A673 (cell line): ENCODE results near the gene FNBP1. TPM values are rescaled to one million over a fixed set of nuclear protein-coding genes. Genes with fewer than 3 reads are reported as not detected.

ENCODE experiments used
- BruUV-seq: library from RNA; stranded (reverse); fragments of 400-500 nt; replicated peaks from 2 replicates; lab custom pipeline; 2021; lab: Mats Ljungman, UMichigan
- CTCF ChIA-PET: fragments of 300-600 bp; sonication (Branson Sonifier 250); formaldehyde crosslinking; loops from one replicate; lab custom pipeline; 2022; ENCODE audit warnings: antibody characterized with exemption; lab: Charles Lee
- POLR2A ChIA-PET: fragments of 300-600 bp; sonication (Branson Sonifier 250); formaldehyde crosslinking; loops from one replicate; lab custom pipeline; 2022; ENCODE audit warnings: antibody characterized with exemption; ENCODE audit not compliant: low non-redundant PET; lab: Charles Lee
- DNase-seq: peaks from one replicate; pipeline ENCODE4 v3.0.0-alpha.2; 2015; ENCODE audit warnings: low spot score
- H3K27ac ChIP-seq: fragments of 200-600 bp; sonication (generic); 2 replicates; pipeline ENCODE4 v1.5.1; 2016; ENCODE audit warnings: mixed run types, low read depth, mild to moderate bottlenecking, mixed read lengths, antibody characterized with exemption, low read length; ENCODE audit not compliant: poor library complexity, severe bottlenecking
- H3K27me3 ChIP-seq: fragments of 200-600 bp; sonication (generic); replicated peaks from 2 replicates; pipeline ENCODE4 v1.6.1; 2017; ENCODE audit warnings: mixed run types, low read depth, mild to moderate bottlenecking, mixed read lengths, antibody characterized with exemption, low read length; ENCODE audit not compliant: insufficient read depth, poor library complexity
- H3K36me3 ChIP-seq: fragments of 200-600 bp; sonication (generic); 2 replicates; pipeline ENCODE4 v1.6.1; 2016; ENCODE audit warnings: mixed run types, mild to moderate bottlenecking, mixed read lengths, antibody characterized with exemption, low read length; ENCODE audit not compliant: insufficient read depth, poor library complexity, severe bottlenecking
- H3K4me1 ChIP-seq: fragments of 200-600 bp; sonication (generic); 2 replicates; pipeline ENCODE4 v1.6.1; 2017; ENCODE audit warnings: mixed run types, mild to moderate bottlenecking, mixed read lengths, antibody characterized with exemption, low read length; ENCODE audit not compliant: insufficient read depth, poor library complexity, severe bottlenecking
- H3K4me3 ChIP-seq: fragments of 200-600 bp; sonication (generic); 2 replicates; pipeline ENCODE4 v1.5.1; 2016; ENCODE audit warnings: low read depth, mixed run types, mild to moderate bottlenecking, mixed read lengths, low read length; ENCODE audit not compliant: poor library complexity, severe bottlenecking
- H3K9me3 ChIP-seq: fragments of 200-600 bp; sonication (generic); 2 replicates; pipeline ENCODE4 v1.6.1; 2016; ENCODE audit warnings: mixed run types, low read depth, mild to moderate bottlenecking, mixed read lengths, antibody characterized with exemption, low read length; ENCODE audit not compliant: poor library complexity, severe bottlenecking
- CTCF ChIP-seq: fragments of 300-800, 200-600 bp; sonication (generic); conservative IDR thresholded peaks from 2 replicates; pipeline ENCODE4 v1.5.1; 2017; ENCODE audit warnings: low read depth, mild to moderate bottlenecking, antibody characterized with exemption, low read length, moderate library complexity, mixed read lengths
- EZH2 ChIP-seq: fragments of 200-600 bp; sonication (generic); IDR thresholded peaks from 2 replicates; pipeline ENCODE4 v1.6.1; 2017; ENCODE audit warnings: borderline replicate concordance, low read depth, mild to moderate bottlenecking, mixed read lengths, antibody characterized with exemption, low read length; ENCODE audit not compliant: poor library complexity, severe bottlenecking
- intact Hi-C: fragments of 100-400 bp; cut with micrococcal nuclease; formaldehyde crosslinking; loops from one replicate; pipeline ENCODE4 v1.10.0; 2022; ENCODE audit not compliant: unreplicated experiment
- total RNA-seq: library from RNA; stranded (reverse); gene quantifications from 2 replicates; pipeline ENCODE4 v1.2.3, GENCODE V29; 2021

Gene FNBP1
- total RNA-seq, 1 experiment from 2014 or later = 200 TPM

DNA sequence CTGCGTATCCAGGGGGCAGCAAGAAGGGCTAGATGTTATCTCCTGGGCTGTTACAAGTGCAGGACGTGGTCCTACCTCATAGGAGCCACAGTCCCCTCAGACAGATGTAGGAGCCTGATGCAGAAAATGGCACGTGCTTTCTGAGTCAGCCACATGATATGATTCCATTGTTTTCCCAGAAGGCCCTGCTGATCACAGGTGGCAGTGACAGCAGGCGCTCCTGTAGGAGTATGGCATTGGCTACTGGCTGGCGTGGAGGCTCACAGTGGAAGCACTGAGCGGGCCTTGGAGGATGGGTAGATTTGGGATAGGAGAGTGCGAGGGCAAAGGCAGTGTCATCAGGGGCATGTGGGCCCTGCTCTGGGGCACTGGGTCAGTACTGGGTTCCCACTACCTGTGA, 185.8 kb downstream of the FNBP1 start:
- Histone ChIP-seq H3K36me3 (peaks cover 11% of the 10 kb centered on the region), H3K4me3 (no peak overlapping the region), H3K27me3 (no peaks in the 10 kb centered on the region), H3K4me1 (no peaks in the 10 kb centered on the region), H3K9me3 (no peaks in the 10 kb centered on the region), H3K27ac (no peak overlapping the region)
- intact Hi-C loops = no loop called here
- POLR2A ChIA-PET = no interaction called here
- TF ChIP-seq CTCF (no peak), EZH2 (no peak)
- CTCF ChIA-PET = no interaction called here
- BruUV-seq = no TSS peak
- DNase-seq = no peak

GRCh38 chr9:129854588-129855110, 188.3 kb downstream of the FNBP1 start:
- no TSS peak for BruUV-seq

GRCh38 chr9:129853614-129854013, 189.4 kb downstream of the FNBP1 start:
- Histone ChIP-seq H3K27ac (no peak overlapping the region), H3K4me1 (no peaks in the 10 kb centered on the region), H3K9me3 (no peaks in the 10 kb centered on the region), H3K27me3 (no peaks in the 10 kb centered on the region), H3K4me3 (no peak overlapping the region), H3K36me3 (peaks cover 13% of the 10 kb centered on the region)
- ChIA-PET CTCF (no interaction called here), POLR2A (no interaction called here)
- BruUV-seq = no TSS peak
- no peak for TF ChIP-seq CTCF
- no peak for TF ChIP-seq EZH2
- DNase-seq = no peak
- intact Hi-C loops = no loop called here

More at GRCh38 chr9:129854588-129855110, 188.3 kb downstream of the FNBP1 start:
- H3K4me1 ChIP-seq = no peaks in the 10 kb centered on the region
- no peak for DNase-seq
- no peaks in the 10 kb centered on the region for H3K9me3 ChIP-seq
- TF ChIP-seq CTCF (no peak), EZH2 (no peak)
- H3K27ac ChIP-seq = no peak overlapping the region
- peaks cover 13% of the 10 kb centered on the region for H3K36me3 ChIP-seq
- intact Hi-C loops = no loop called here
- no peaks in the 10 kb centered on the region for H3K27me3 ChIP-seq
- ChIA-PET CTCF (no interaction called here), POLR2A (no interaction called here)
- H3K4me3 ChIP-seq = no peak overlapping the region
